Lung (tissue), 12 donors: ENCODE data around the gene PTGDR. TPM values are rescaled to one million over a fixed set of nuclear protein-coding genes. Genes with fewer than 3 reads are reported as not detected.

ENCODE experiments used
- ATAC-seq: fragments of 200-7000 bp; cut with Tn5 transposase; one replicate; pipeline ENCODE4 v1.9.1; 2020; ENCODE audit warnings: moderate number of reproducible peaks; ENCODE audit not compliant: insufficient read depth, low FRiP score
- DNase-seq, 3 donors: peaks; one replicate each; pipeline ENCODE4 v3.0.0-alpha.2; 2013 to 2017
- H3K27ac ChIP-seq, 2 donors: one replicate each; pipeline ENCODE4 v1.5.1; 2013; ENCODE audit warnings: mild to moderate bottlenecking in 2 of 2, moderate library complexity in 2 of 2, control low read depth in 1 of 2, inconsistent platforms in 1 of 2, low read depth in 1 of 2, low read length in 1 of 2
- H3K27me3 ChIP-seq, 3 donors: one replicate each; pipeline ENCODE4 v1.5.1; 2013; ENCODE audit warnings: low read length in 2 of 3; ENCODE audit not compliant: control insufficient read depth in 3 of 3, insufficient read depth in 3 of 3
- H3K36me3 ChIP-seq, 4 donors: one replicate each; pipeline ENCODE4 v1.5.1; 2013; ENCODE audit warnings: low read length in 4 of 4, mild to moderate bottlenecking in 1 of 4, moderate library complexity in 1 of 4; ENCODE audit not compliant: control insufficient read depth in 4 of 4, insufficient read depth in 4 of 4
- H3K4me1 ChIP-seq, 5 donors: one replicate each; pipeline ENCODE4 v1.5.1; 2013; ENCODE audit warnings: low read length in 5 of 5, mild to moderate bottlenecking in 2 of 5, moderate library complexity in 1 of 5; ENCODE audit not compliant: control insufficient read depth in 5 of 5, insufficient read depth in 5 of 5
- H3K4me3 ChIP-seq: one replicate; pipeline ENCODE4 v1.5.1; 2013; ENCODE audit warnings: mild to moderate bottlenecking, control low read depth, moderate library complexity
- H3K9ac ChIP-seq, 2 donors: one replicate each; pipeline ENCODE4 v1.5.1; 2013; ENCODE audit warnings: low read length in 2 of 2, control low read depth in 1 of 2; ENCODE audit not compliant: insufficient read depth in 1 of 2
- H3K9me3 ChIP-seq, 4 donors: one replicate each; pipeline ENCODE4 v1.5.1; 2013; ENCODE audit warnings: low read length in 3 of 4, mild to moderate bottlenecking in 1 of 4, moderate library complexity in 1 of 4; ENCODE audit not compliant: control insufficient read depth in 4 of 4, insufficient read depth in 3 of 4
- WGBS, 2 donors: extraction: QIAGEN DNeasy Blood & Tissue Kit; methylation state at CpG; one replicate each; pipeline ENCODE4 v1.1.7; 2013; 5-methylcytosine and 5-hydroxymethylcytosine counted together
- polyA plus RNA-seq, 2 donors: library from polyadenylated mRNA; stranded (reverse); fragments of 200-250 nt; gene quantifications; one replicate each; pipeline ENCODE4 v1.2.1, GENCODE V29; 2013
- total RNA-seq, 2 donors: library from RNA; depleted of rRNA in 1 of 2; stranded (reverse); fragments of >200 nt in 1 of 2; gene quantifications; one replicate each; pipeline ENCODE4 v1.2.1, GENCODE V29; 2014 to 2021
- TF ChIP-seq, protein P1 (sequence below): IDR thresholded peaks from 2 replicates; pipeline ENCODE4 v1.5.1; 2012; ENCODE audit warnings: mild to moderate bottlenecking; ENCODE audit errors: control extremely low read depth, extremely low read depth
- donor health status: control.
- donor health status: control.
- donor health status: Bipolar disorder and iron deficiency.
- donor health status: healthy.
- donor health status: DM: yes; HTN: yes; CAD: no.

The PTGDR gene
- total and polyA plus RNA-seq, 4 donors = 0.31 to 1.7 (median 0.70) TPM

GRCh38 chr14:52299692-52300278 is 32.3 kb downstream of the PTGDR start:
- TF ChIP-seq, protein P1, sequence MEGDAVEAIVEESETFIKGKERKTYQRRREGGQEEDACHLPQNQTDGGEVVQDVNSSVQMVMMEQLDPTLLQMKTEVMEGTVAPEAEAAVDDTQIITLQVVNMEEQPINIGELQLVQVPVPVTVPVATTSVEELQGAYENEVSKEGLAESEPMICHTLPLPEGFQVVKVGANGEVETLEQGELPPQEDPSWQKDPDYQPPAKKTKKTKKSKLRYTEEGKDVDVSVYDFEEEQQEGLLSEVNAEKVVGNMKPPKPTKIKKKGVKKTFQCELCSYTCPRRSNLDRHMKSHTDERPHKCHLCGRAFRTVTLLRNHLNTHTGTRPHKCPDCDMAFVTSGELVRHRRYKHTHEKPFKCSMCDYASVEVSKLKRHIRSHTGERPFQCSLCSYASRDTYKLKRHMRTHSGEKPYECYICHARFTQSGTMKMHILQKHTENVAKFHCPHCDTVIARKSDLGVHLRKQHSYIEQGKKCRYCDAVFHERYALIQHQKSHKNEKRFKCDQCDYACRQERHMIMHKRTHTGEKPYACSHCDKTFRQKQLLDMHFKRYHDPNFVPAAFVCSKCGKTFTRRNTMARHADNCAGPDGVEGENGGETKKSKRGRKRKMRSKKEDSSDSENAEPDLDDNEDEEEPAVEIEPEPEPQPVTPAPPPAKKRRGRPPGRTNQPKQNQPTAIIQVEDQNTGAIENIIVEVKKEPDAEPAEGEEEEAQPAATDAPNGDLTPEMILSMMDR = peak; percentile 57
- no peaks in the 10 kb centered on the region for H3K9me3 ChIP-seq
- H3K4me1 ChIP-seq = no peaks in the 10 kb centered on the region
- no peak overlapping the region for H3K9ac ChIP-seq
- no peaks in the 10 kb centered on the region for H3K36me3 ChIP-seq
- no peak overlapping the region for H3K4me3 ChIP-seq
- DNase-seq (peak in 2 of 3 donors; percentile 82 to 85), ATAC-seq (peak; percentile 62)
- H3K27me3 ChIP-seq = no peaks in the 10 kb centered on the region
- no peak overlapping the region for H3K27ac ChIP-seq

- ATAC-seq = no peak
- Histone ChIP-seq H3K4me1 (peaks cover 0 to 1% (median 0%) of the 10 kb centered on the region in 5 donors), H3K9ac (no peak overlapping the region), H3K9me3 (no peaks in the 10 kb centered on the region), H3K27ac (no peak overlapping the region), H3K27me3 (no peaks in the 10 kb centered on the region), H3K4me3 (no peak overlapping the region), H3K36me3 (no peaks in the 10 kb centered on the region)
- 45 to 59% methylated on average over 4 of the region's 4 CpGs for WGBS, 2 donors
- TF ChIP-seq, protein P1 = no peak
- no peak for DNase-seq
Observed at GRCh38 chr14:52303236-52303635, 35.7 kb downstream of the PTGDR start.

- TF ChIP-seq, protein P1 = no peak
- Histone ChIP-seq H3K4me1 (peaks cover 0 to 1% (median 0%) of the 10 kb centered on the region in 5 donors), H3K27ac (no peak overlapping the region), H3K9me3 (no peaks in the 10 kb centered on the region), H3K27me3 (no peaks in the 10 kb centered on the region), H3K36me3 (no peaks in the 10 kb centered on the region), H3K9ac (no peak overlapping the region), H3K4me3 (no peak overlapping the region)
- ATAC-seq (no peak), DNase-seq (no peak)
- 82 to 88% methylated on average over 4 of the region's 4 CpGs for WGBS, 2 donors
Observed at GRCh38 chr14:52304248-52304904, 36.9 kb downstream of the PTGDR start.
